Measurements from ENCODE around the gene LRWD1. TPM values are rescaled to one million over a fixed set of nuclear protein-coding genes. Genes with fewer than 3 reads are reported as not detected.
"Not testable (repeated sequence)": the region's sequence is repeated elsewhere in the genome, so short reads cannot be mapped to it uniquely, and the experiment has no call there.

The LRWD1 gene
- total RNA-seq, 1 experiment from 2014 or later = 81.2 TPM

DNA sequence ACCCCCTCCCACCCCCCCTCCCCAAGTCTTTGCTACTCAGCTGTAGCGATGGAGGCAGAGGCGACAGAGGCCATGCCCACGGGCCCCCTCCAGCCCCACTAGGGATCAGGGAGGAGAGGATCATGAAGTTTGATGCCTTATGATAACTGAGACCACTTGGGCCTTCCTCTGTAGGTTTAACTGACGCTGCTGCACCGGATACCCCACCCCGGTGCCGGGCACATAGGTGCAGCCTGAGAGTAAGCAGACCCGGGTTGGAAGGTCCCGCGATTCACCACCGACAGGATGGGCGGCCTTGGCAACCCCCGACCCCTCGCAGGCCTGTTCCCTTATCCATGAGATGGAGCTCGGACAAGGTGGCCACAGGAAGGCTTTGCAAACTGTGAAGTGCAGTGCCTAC, 29.2 kb downstream of the LRWD1 start:
- DNase-seq (ENCODE audit: low spot score) = not testable (repeated sequence)

DNA sequence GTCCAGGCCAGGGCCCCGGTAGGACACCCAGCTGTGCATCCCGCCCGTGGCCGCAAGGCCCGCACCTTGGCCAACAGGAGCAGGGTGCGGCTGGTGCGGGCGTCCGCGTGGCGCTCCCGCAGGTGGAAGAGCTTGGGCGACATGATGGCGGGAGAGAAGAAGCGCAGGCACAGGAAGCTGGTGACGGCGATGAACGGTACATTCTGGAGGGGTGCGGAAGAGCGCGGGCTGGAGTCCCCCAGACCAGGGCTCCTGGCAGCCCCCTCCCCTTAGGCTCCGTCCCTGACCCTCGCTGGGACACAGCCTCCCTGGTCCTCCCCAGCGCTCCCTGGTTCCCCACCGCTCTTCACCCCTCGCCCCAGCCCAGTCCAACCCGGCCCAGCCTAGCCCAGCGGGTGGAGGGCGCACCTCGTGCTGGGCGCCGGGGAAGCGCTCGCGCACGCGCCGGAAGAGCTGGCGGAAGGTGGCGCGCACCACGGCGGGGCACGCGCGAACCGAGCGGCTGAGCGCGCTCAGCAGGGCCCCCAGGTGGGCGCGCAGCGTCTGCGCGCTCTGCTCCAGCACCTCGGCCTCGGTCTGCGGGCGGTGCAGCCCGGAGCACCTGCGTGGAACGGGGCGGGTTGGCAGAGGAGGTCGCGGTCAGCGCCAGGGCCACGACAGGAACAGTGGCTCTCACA, 29.8 kb downstream of the LRWD1 start:
- DNase-seq (ENCODE audit: low spot score) = not testable (repeated sequence)

- not testable (repeated sequence) for DNase-seq (ENCODE audit: low spot score)
Observed at GRCh38 chr7:102496861-102497260, 32.1 kb downstream of the LRWD1 start.

- not testable (repeated sequence) for DNase-seq (ENCODE audit: low spot score)
Observed at GRCh38 chr7:102497308-102497707, 32.5 kb downstream of the LRWD1 start.

- DNase-seq (ENCODE audit: low spot score) = not testable (repeated sequence)
Observed at GRCh38 chr7:102498321-102498720, 33.5 kb downstream of the LRWD1 start.

DNA sequence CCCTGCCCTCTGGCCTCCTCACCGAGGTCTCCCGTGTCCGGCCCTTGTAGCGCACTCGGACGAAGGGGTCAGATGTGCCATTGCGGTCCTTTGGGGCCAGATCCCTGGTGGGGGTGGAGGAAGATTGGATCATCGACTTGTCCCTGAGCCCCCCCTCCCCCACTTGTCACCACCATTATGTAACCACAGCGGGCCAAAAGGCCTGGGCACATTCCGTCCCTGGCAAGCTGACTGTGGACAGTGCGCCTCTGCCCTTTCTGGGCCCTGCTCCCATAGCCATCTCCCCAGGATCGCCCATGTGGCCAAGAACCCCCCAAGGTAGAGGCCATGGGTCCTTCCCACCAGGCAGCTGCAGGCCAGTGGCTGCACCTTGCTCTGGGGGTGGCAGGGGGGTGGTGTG, 38.4 kb downstream of the LRWD1 start:
- DNase-seq (ENCODE audit: low spot score) = not testable (repeated sequence)

- not testable (repeated sequence) for DNase-seq (ENCODE audit: low spot score)
Observed at GRCh38 chr7:102505298-102506185, 40.8 kb downstream of the LRWD1 start.

GRCh38 chr7:102507410-102508088, 42.8 kb downstream of the LRWD1 start:
- DNase-seq (ENCODE audit: low spot score) = not testable (repeated sequence)

DNA sequence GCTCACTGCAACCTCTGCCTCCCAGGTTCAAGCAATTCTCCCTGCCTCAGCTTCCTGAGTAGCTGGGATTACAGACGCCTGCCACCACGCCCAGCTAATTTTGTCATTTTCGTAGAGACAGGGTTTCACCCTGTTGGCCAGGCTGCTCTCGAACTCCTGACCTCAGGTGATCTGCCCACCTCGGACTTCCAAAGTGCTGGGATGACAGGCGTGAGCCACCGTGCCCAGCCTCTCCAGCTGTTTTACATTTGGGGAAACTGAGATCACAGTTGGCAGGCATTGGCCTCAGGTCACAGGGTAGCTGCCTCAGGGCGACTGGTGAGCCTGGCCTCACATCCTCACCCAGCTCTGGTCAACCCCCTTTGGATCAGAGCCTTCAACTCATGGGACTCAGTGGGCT, 45.8 kb downstream of the LRWD1 start:
- not testable (repeated sequence) for DNase-seq (ENCODE audit: low spot score)

GRCh38 chr7:102511860-102512522, 47.2 kb downstream of the LRWD1 start:
- not testable (repeated sequence) for DNase-seq (ENCODE audit: low spot score)

GRCh38 chr7:102512642-102513221, 47.9 kb downstream of the LRWD1 start:
- DNase-seq (ENCODE audit: low spot score) = peak; percentile 0

DNA sequence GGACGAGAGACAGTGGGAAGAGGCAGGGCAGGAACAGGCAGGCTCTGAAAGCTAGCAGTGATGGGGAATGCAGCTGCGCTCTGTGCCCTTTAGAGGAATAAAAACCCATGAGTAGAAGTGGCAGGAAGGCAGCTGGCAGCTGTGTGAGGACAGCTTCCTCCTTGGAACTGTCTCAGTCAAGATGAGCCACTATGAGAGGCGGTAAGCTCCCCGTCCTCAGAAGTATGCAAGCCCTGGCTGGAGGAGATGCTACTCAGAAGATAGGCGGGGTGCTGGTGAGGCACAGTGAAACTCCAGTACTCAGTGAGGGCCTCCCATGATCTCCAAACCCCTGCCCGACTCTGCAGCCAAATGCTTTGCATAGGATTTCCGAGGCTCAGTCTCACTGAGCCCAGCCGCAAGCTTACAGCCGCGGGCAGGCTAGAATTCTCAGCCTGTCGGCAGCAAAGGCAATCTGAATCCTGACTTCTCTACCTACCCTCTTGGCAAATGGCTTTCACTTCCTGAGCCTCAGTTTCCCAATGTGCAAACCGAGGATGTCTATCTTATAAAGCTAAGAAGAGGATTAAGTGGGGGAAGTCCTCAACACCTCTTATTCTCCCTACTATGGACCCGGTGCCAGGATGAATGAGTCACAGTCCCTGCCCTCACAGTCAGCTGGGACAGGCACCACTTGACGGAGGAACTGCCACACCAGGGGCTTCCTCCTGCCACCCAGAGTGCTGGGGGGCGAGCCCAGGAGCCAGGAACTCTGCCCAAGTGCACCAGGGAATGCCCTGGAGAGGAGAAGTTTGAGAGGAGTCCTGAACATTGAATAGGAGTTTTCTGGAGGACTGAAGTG, 50.3 kb downstream of the LRWD1 start:
- DNase-seq (ENCODE audit: low spot score) = not testable (repeated sequence)

DNA sequence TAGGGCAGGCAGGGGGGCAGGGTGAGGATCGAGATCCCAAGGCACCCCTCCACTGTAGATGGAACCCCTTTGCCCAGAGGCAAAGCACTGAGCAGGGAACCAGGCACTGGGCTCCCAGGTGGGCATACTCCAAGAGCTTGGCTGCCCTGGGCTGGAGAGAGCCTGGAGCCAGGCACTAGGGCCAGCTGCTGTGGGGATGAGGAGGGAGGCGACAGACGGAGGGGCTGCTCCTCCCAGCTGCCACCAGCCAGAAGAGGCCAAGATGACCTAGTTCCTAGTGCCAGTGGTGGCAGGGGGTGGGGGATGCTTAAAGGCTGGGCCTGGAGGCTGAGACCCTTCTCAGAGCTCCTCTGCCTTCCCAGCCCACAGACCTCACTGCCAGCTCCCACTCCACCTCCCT, 51.1 kb downstream of the LRWD1 start:
- DNase-seq (ENCODE audit: low spot score) = not testable (repeated sequence)

DNA sequence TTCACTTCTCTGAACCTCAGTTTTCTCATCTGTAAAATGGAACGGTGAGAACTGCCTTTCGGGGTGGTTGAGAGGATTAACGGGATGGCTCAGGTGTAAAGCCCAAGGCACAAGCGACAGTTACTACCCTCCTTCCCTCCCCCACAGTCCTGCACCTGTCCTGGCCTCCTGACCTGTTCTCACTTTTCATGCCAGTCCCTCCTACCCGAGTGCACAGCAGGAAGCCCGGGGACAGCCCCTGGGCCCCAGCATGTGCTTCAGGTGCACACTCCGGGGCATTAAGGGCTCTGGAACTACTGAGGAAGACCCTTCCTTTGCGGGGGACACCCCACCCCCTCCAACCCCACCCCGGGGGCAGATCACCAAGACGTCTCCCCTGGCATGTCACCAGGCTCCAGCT, 52.2 kb downstream of the LRWD1 start:
- DNase-seq (ENCODE audit: low spot score) = not testable (repeated sequence)

- not testable (repeated sequence) for DNase-seq (ENCODE audit: low spot score)
Observed at GRCh38 chr7:102517550-102518147, 52.9 kb downstream of the LRWD1 start, which contains the start of gene RASA4B. RASA4B (minus strand) TSS chr7:102517777; CDS start chr7:102517710, 67 bp downstream.

GRCh38 chr7:102520797-102521196, 56.0 kb downstream of the LRWD1 start:
- DNase-seq (ENCODE audit: low spot score) = not testable (repeated sequence)

Measured in HT-29 (cell line).